ENCODE data around the gene PAX2. TPM values are rescaled to one million over a fixed set of nuclear protein-coding genes. Genes with fewer than 3 reads are reported as not detected.

PAX2 gene
- total and polyA plus RNA-seq, 2 donors from 2014 or later: 28.3 to 102 TPM

- DNase-seq (no peak), FAIRE-seq (no peak)
- no peak overlapping the region for H3K9ac ChIP-seq (ENCODE audit: low read length in 3 of 3)
- no peak overlapping the region for H3K27ac ChIP-seq (ENCODE audit: low read depth in 2 of 2, low read length in 2 of 2)
- intact Hi-C loops (cut with DNase I): no loop called here
- peaks cover 0 to 8% (median 5%) of the 10 kb centered on the region in 3 donors for H3K36me3 ChIP-seq (ENCODE audit: control insufficient read depth in 2 of 3, insufficient read depth in 3 of 3, low read length in 3 of 3)
- no peak for TF ChIP-seq CTCF (IDR thresholded peaks at IDR 0.05; ENCODE audit: borderline replicate concordance, extremely low read depth, insufficient read depth)
- no peaks in the 10 kb centered on the region for H3K27me3 ChIP-seq (ENCODE audit: control insufficient read depth, insufficient read depth, low read length)
- H3K4me3 ChIP-seq (ENCODE audit: low read length in 3 of 3): no peak overlapping the region
- H3K9me3 ChIP-seq (ENCODE audit: control insufficient read depth in 2 of 3, insufficient read depth in 1 of 3, low read length in 3 of 3): no peaks in the 10 kb centered on the region
- peaks cover 0 to 19% (median 10%) of the 10 kb centered on the region in 3 donors for H3K4me1 ChIP-seq (ENCODE audit: control insufficient read depth in 2 of 3, insufficient read depth in 2 of 3, low read depth in 1 of 3, low read length in 3 of 3)
These were observed 46.1 kb downstream of the PAX2 start for GRCh38 chr10:100791369-100792058.

- DNase-seq (peak in 1 of 5 donors; percentile 55), FAIRE-seq (no peak)
- no peak overlapping the region for H3K9ac ChIP-seq (ENCODE audit: low read length in 3 of 3)
- intact Hi-C loops (cut with DNase I): no loop called here
- H3K4me3 ChIP-seq (ENCODE audit: low read length in 3 of 3): no peak overlapping the region
- H3K9me3 ChIP-seq (ENCODE audit: control insufficient read depth in 2 of 3, insufficient read depth in 1 of 3, low read length in 3 of 3): no peaks in the 10 kb centered on the region
- H3K4me1 ChIP-seq (ENCODE audit: control insufficient read depth in 2 of 3, insufficient read depth in 2 of 3, low read depth in 1 of 3, low read length in 3 of 3): peaks cover 0 to 19% (median 10%) of the 10 kb centered on the region in 3 donors
- no peaks in the 10 kb centered on the region for H3K27me3 ChIP-seq (ENCODE audit: control insufficient read depth, insufficient read depth, low read length)
- no peak overlapping the region for H3K27ac ChIP-seq (ENCODE audit: low read depth in 2 of 2, low read length in 2 of 2)
- TF ChIP-seq CTCF (IDR thresholded peaks at IDR 0.05; ENCODE audit: borderline replicate concordance, extremely low read depth, insufficient read depth): no peak
- peaks cover 0 to 8% (median 5%) of the 10 kb centered on the region in 3 donors for H3K36me3 ChIP-seq (ENCODE audit: control insufficient read depth in 2 of 3, insufficient read depth in 3 of 3, low read length in 3 of 3)
These were observed 47.2 kb downstream of the PAX2 start for GRCh38 chr10:100792574-100792973.

GRCh38 chr10:100793055-100793454 lies 47.7 kb downstream of the PAX2 start:
- peaks cover 0 to 19% (median 10%) of the 10 kb centered on the region in 3 donors for H3K4me1 ChIP-seq (ENCODE audit: control insufficient read depth in 2 of 3, insufficient read depth in 2 of 3, low read depth in 1 of 3, low read length in 3 of 3)
- H3K9me3 ChIP-seq (ENCODE audit: control insufficient read depth in 2 of 3, insufficient read depth in 1 of 3, low read length in 3 of 3): no peaks in the 10 kb centered on the region
- no peaks in the 10 kb centered on the region for H3K27me3 ChIP-seq (ENCODE audit: control insufficient read depth, insufficient read depth, low read length)
- TF ChIP-seq CTCF (IDR thresholded peaks at IDR 0.05; ENCODE audit: borderline replicate concordance, extremely low read depth, insufficient read depth): no peak
- peaks cover 0 to 5% (median 5%) of the 10 kb centered on the region in 3 donors for H3K36me3 ChIP-seq (ENCODE audit: control insufficient read depth in 2 of 3, insufficient read depth in 3 of 3, low read length in 3 of 3)
- DNase-seq (peak in 1 of 5 donors; percentile 36), FAIRE-seq (no peak)
- no peak overlapping the region for H3K27ac ChIP-seq (ENCODE audit: low read depth in 2 of 2, low read length in 2 of 2)
- H3K4me3 ChIP-seq (ENCODE audit: low read length in 3 of 3): no peak overlapping the region
- intact Hi-C loops (cut with DNase I): no loop called here
- H3K9ac ChIP-seq (ENCODE audit: low read length in 3 of 3): no peak overlapping the region
